GM19238 (cell line): ENCODE measurements around the gene PDZD7.

ENCODE experiments used
- DNase-seq: peaks from one replicate; pipeline ENCODE4 v3.0.0; 2011; ENCODE audit warnings: low spot score; ENCODE audit not compliant: insufficient read length

PDZD7 gene

DNA sequence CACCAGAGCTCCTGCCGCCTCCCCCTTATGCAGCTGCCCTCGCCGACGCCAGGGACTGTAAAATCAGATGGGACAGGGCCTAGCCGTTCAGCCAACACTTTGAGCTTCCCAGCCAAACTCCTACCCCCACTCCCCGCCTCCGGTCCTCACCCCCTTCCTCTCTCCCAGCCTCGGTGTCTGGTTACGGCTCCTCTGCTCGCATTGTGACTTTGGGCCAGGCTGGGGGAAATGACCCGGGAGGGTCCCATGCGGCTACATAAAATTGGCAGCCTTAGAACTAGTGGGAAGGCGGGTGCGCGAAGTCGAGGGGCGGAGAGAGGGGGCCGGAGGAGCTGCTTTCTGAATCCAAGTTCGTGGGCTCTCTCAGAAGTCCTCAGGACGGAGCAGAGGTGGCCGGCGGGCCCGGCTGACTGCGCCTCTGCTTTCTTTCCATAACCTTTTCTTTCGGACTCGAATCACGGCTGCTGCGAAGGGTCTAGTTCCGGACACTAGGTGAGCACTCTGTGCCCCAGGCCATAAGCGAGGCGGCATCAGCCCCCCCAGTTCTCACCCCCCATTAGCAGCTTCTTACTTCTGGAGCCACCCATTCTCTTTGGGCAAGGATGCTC, 30.8 kb upstream of the PDZD7 start, which contains the start of gene KAZALD1:
KAZALD1 (plus strand) TSS at position 366 of the 608 bp plus-strand sequence. CDS start 604 bp downstream, outside the sequence.
- DNase-seq: no peak

- DNase-seq: peak; percentile 91
Measured at GRCh38 chr10:101060951-101061623, 30.2 kb upstream of the PDZD7 start.

DNA sequence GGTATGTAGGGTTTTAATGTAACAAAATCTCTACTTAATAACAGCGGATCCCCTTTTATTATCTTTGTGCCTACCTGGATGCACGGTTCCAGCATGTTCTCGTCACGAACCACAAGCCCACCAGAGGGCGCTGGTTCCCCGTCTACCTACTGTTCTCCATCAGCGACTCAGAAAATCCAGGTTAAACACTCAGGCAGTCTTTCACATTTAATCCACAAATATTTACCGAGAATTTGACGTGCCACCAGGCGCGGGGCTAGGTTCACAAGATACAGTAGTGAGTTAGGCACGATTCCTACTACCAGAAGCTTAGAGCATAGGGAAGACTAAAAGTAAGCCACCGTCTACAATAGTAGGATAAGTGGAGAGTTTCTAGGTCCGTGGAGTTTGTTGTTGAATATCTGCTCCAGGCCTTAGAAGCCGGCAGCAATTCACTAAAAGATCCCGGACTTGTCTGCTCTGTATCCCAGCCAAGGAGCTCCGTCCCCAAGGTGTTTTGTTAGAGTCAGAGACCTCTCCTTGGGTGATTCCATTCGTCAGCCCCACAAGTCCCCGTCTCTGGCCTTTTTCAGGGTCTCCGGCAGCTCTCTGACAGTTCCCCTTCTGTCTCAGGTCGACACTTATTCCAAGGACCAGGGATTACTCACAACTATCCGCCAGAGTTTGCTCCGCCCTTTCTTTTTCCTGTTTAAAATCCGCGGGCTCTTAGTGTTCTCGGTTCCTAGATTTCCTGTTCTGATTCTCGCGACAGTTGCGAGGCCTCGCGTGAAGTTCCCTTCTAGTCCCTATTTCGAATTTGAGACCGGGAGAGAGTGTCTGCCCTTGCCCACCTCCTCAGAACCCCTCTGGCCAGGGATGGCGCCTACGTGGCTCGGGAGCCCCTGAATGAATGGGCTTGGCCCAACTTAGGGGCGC, 29.4 kb upstream of the PDZD7 start:
- DNase-seq: peak; percentile 63

DNA sequence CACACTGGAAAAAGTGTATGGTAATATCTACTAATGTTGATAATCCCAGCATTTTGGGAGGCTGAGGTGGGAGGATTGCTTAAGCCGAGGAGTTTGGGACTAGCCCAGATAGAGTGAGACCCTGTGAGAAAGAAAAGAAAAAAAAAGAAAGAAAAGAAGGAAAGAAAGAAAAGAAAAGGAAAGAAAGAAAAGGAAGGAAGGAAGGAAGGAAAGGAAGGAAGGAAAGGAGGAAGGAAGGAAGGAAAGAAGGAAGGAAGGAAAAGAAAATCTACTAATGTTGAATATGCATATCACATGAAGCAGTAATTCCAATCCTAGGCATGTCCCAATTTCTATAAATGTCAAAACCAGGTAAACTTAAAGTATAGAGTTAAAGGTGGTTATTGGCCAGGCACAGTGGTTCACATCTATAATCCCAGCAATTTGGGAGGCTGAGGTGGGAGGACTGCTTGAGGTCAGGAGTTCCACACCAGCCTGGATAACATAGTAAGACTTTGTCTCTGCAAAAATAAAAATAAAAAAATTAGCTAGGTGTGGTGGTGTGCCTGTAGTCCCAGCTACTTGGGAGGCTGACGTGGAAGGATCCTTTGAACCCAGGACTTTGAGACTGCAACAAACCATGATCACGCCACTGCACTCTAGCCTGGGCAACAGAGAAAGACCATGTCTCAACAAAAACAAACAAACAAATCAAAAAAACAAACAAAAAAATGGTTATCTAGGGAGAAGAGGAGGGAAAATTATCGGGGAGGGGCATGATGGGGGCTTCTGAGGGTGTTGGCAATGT, 25.6 kb upstream of the PDZD7 start:
- no peak for DNase-seq

- DNase-seq: no peak
Measured at GRCh38 chr10:101055411-101055810, 24.5 kb upstream of the PDZD7 start.

DNA sequence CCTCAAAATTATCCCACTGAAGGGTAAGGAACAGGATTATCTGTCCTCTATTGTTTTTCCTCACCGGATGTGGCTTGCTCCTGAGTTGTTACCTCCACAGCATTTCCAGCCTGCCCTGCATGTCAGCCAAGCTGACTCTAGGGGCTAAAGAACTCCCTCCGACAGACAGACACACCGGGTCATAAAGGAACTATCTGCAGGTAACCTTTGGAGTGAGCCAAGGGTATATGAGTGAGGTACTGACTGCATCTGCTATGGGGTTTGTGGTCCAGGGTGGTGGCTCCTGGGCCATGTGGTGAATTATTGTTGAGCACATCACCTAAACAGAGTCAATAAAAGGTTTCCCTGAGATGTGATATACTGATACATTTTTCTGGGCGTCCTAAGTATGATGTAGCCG, 23.9 kb upstream of the PDZD7 start:
- no peak for DNase-seq

GRCh38 chr10:101054351-101054750, 23.4 kb upstream of the PDZD7 start:
- DNase-seq: no peak

- no peak for DNase-seq
Measured at GRCh38 chr10:101053516-101053915, 22.6 kb upstream of the PDZD7 start.

- no peak for DNase-seq
Measured at GRCh38 chr10:101052285-101052684, 21.4 kb upstream of the PDZD7 start.

DNA sequence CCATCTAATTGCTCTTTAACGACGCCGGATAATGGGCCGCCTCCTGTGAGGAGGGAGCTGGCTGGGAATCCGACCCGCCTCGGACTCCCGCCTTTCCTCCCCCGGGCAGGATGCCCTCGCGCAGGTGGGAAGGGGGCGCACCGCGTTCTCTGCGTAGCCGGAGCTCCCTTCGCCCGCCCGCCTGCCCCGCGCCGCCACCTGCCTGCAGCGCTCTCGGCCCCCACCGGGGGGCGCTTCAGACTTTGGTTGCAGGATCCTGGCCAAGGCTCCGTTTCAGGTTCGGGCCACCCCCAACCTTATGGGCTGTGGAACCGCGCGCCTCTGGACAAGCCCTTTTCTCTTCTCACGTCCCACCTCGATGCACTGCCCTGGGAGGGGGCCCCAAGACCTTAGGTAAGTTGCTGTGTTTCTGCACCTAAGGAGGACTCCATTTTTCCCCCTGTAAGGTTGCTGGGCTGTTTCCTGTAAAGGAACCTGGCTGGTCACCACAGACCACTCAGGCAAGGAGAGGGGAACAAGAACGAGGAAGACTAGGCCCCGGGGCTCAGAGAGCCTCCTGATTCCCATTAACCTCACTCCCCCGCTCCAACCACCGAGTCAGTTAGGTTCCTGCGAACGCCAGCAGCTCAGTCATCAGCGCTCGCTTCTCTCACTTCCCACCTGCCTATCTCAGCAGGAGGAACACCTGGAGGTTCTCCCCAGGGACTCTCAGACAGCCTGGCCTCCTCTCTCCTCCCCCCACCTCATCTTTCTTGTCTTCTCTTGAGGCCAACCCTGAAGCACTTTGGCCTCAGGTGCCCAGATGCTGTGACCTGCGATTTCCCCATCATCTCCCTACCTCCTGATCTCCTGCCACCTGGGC, 19.5 kb upstream of the PDZD7 start:
- peak; percentile 81 for DNase-seq

DNA sequence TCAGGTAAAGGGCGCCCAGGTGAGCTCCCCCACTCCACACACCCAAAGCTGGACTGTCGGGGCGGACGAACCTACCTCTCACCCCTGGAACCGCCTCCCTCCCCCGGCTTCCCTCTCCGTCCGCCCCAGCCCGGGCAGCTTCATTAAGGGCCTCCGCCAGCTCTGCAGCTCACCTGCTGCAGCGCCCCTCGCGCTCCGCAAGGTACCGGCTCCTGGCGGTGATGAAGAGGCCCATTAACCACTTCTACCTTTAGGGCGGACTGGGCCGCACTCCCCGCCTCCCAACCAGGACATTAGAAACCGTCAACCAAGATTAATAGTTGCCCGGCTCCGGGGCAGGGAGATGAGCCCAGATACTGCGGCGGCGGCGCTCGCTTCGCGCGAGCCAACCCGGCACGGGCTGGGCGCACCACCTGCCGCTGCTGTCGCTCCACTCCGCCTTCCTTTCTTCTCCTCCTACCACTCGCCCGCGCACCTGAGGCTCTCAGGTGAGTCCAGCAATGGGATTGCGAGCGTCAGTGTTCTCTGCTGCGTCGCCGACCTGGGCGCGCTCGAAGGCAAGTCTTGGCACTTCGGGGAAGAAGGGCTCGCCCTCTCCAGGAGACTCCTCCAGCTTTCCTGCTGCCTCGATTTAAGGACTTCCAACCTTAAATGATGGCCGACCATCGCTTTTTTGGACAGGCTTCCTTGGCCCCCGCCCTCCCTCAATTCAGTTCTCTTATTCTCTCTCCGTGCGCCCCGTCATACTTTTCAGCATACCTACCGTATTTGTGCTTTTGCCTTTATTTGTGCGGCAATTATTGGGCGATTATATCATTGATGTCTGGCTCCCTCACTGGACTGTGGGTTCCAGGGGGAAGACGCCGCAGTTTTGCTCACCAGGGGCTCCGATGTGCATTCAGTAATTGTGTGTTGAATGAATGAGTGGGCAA, 17.3 kb upstream of the PDZD7 start:
- DNase-seq: no peak

DNA sequence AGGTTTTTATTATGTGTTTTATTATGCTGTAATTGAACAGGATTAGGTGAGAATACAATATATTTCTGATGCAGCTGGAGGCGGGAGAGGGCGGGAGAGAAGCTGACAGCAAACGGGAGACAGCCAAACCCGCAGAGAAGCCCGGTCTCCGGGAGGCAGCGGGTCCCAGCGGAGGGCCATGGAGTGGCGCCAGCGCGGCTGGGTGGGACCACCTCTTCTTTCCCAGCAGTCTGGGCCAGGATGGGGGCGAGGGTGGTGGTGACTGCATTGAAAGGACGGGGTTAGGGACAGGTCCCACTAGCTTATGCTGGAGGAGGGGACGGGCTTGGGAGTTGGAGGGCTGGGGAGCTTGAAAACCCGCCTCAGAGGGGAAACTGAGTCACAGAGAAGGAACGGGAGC, 16.3 kb upstream of the PDZD7 start:
- DNase-seq: no peak

GRCh38 chr10:101046332-101047238, 15.7 kb upstream of the PDZD7 start:
- no peak for DNase-seq

DNA sequence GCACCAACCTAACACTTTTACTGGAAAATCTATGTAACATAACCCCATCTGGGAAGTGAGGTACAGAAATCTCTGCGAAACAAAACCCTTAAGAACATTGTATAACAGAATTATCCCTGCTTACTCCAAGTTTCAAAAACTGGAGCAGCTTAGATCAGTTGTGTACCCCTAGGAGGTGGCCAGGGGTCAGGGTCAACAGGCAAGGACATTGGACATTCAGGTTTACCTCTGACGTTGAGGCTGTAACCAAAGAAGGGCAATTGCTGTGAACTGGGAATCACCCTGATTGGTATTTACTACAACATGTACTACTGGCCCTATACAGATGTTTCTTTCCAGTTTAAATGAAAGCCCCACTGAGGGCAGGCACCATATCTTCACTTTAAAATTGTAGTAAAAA, 13.2 kb upstream of the PDZD7 start:
- DNase-seq: no peak

DNA sequence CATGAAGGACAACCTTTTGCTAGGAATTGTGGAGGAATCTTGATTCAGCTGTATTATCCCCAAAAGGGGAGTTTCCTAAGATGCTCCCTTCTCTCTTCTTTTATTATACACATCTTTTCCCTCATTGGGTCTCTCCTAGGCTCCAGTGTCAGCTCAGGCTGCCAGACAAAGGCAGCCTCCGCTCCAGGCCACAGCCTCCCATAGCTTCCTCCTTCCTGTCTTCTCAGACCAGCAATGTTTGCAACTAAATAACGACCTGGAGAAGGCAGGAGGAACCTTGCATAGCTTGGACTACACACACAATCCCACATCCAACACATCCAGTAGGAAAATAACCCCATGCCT, 12.4 kb upstream of the PDZD7 start:
- no peak for DNase-seq

DNA sequence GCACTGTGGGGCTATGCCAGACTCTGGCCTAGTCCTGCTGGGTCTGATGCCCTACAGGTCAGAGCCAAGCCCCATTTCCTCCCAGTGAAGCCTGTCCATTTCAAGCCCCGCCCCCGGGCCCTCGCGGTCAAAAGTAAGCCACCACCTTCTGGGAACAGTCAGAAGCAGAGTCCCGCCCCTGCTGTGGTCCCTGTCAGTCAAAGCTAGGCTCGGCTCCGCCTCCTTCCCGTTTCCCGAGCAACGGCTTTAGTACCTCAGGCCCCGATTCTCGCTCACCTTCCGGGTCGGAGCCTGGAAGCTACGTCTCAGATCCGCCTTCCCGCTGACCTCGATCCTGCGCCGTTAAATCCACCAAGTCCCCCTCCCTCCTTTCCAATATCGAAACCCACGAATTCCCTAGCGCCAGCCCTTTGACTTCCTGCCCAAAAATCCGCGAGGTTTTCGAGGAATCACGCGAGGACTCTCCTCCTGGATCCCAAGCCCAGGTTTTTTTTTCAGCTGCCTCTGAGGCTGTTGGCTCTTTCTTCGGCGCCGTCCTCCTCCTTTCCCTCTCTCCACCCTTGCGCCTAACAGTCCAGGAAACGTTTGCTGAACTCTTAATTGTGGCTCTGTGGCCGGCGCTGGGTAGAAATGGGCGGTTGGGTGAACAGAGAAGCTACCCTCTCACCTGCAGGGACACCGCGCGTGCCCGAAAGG, 11.9 kb upstream of the PDZD7 start:
- peak; percentile 96 for DNase-seq

GRCh38 chr10:101042118-101042517, 11.2 kb upstream of the PDZD7 start:
- DNase-seq: no peak

DNA sequence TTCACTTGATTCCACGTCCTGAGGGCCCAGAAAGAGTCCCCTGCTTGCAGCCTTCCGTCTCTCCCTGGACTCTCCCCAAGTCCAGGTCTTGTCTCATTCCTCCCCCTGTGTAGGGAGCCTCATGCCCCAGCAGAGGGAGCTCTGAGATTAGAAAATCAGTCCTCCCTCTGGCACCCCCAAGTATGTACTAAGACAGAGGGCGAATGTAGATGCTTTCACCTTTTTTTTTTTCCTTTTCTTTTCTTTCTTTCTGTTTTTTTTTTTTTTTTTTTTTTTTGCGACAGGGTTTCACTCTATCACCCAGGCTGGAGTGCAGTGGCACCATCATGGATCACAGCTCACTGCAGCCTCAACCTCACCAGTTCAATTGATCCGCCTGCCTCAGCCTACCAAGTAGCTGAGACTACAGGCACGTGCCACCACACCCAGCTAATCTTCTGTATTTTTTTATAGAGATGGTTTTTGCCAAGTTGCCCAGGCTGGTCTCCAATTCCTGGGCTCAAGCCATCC, 10.4 kb upstream of the PDZD7 start:
- peak; percentile 82 for DNase-seq
